Measurements from ENCODE around the gene PAPSS2.
A peak's percentile ranks its signal among the peaks of the same experiment; 100 is the strongest.
"Not testable (repeated sequence)": the region's sequence is repeated elsewhere in the genome, so short reads cannot be mapped to it uniquely, and the experiment has no call there.

Gene PAPSS2

DNA sequence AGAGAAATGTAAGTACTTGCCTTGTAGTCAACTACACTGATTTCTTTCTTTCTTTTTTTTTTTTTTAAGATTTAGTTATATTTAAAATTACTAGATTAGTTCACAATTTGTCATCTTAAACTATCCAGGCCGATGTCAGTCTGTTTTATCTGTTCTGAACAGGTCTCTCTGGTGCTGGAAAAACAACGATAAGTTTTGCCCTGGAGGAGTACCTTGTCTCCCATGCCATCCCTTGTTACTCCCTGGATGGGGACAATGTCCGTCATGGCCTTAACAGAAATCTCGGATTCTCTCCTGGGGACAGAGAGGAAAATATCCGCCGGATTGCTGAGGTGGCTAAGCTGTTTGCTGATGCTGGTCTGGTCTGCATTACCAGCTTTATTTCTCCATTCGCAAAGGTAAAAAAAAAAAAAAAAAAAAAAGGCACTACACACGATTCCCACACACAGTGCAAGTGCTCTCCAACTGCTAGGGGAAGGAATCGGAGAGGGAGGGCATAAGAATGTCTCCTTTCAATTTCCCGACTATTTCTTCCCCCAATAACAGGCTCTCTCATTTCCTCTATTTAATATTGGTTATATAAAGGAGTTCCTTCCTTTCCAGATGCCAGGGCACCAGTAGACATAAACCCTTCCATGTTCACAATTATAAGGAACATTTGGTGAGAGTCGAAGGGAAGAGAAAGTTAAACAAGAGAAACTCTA, 53.4 kb downstream of the PAPSS2 start:
- no peak for DNase-seq

DNA sequence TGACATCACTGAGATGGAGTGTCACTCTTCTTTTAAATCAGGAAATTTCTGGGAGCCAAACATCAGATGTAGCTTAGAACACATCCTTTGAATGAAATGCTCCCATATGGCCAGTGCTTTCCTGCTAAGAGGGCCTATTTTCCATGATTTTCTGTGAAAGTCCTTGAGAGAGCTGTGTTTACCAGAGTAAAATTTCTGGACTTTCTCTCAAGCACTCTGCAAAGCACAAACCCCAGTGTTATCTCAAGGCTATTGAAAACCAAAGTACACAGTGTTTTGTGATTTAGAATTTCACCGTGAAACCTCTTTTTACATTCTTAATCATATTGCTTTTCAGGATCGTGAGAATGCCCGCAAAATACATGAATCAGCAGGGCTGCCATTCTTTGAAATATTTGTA, 54.0 kb downstream of the PAPSS2 start:
- no peak for DNase-seq

DNA sequence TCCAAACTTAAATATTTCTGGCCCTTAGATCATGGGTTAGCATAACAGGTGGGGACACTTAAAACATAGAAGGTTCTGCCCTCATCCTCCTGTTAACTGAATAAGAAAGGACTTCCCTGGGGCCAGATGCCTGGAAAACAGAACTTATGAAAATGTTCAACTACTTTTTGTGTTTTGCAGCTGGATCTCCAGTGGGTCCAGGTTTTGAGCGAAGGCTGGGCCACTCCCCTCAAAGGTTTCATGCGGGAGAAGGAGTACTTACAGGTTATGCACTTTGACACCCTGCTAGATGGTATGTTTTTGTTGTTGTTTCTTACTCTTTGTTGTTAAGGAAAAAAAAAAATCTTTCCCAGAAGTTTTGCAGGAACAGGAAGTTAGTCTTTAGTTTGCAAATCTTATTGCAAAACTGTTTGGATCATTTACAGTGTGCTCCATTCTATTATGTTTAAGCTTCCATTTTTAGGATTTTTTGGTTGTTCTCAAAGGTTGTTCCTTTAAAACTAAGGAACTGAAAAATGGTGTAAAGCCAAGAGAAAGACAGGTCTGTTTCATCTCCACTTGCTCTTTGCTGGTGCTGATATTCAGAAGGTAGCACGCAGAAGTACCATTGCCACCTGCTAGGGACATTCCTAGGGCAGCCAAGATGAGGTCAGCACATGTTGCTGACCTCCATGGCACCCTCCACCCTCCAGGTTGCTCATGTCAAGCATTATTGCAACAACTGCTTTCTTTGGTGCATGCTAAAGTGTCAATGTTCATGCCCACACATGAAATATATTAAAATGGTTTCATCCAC, 56.1 kb downstream of the PAPSS2 start:
- DNase-seq, result no peak

DNA sequence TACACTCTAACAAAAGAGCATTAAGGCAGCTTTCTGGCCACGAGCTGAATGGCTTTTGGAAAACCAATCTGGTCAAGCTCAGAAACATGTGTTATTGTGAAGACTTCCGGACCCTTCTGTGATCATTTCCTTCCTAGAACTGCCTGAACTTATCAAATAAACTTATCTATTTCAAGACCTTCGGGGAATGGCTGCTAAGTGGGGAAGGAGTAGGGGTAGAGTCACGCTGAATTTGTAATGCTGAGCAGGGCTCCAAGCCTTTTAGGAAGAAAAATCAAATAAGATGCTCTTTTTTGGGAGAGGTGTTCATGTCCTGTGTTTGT, 56.6 kb downstream of the PAPSS2 start:
- DNase-seq, result no peak

DNA sequence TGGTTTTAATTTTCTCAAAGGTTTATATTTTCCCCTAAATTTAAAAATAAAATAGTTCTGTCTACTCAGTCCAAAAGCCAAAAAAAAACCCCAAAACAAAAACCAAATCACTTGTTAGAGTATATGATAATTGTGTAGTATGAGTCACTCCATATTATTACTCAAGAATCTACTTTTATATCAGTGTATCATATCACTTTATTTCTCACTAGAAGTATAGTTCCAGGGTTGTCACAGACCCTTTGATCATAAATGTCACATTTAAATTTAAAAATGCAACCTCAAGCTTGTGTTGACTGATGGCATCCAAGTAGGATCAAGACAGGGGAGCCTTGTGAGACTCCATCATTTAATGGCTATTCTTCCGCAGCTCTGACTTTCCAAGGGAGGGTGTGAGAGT, 61.0 kb downstream of the PAPSS2 start:
- DNase-seq, result no peak

DNA sequence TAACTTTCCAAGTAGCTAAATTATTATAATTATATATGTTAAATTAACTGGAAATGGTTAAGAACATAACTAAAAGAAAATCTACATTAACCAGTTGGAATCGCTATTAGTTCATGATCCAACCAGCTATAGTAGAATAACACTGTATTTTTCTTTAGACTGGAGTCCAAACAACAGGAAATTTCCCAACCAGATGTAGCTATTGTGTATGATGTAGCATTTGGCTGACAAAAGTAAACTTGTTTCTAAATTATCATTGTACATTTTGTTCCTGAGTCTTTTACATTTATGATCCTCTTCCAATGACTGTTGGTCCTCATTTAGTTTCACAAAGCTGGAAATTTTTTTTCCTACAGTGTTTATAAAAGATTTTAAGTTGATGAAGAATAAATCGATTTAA, 62.1 kb downstream of the PAPSS2 start:
- no peak for DNase-seq

DNA sequence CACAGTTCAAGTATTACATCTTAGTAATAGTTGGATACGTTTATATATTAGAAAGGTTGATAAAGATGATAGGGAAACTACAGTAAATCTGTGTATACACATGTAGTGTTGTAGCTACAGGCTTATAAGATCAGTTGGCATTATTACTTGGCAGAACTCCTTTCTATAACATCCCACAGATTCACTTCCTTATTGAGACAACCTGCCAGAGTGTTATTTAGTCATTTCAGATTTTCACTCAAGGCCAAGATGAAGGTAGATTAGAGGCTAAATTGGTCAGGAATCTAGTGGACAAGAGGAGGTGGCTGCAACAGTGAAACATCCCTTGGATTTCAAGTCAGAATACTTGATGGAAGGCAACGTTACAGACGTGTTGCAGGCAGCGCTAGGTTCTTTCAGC, 63.0 kb downstream of the PAPSS2 start:
- DNase-seq, result no peak

DNA sequence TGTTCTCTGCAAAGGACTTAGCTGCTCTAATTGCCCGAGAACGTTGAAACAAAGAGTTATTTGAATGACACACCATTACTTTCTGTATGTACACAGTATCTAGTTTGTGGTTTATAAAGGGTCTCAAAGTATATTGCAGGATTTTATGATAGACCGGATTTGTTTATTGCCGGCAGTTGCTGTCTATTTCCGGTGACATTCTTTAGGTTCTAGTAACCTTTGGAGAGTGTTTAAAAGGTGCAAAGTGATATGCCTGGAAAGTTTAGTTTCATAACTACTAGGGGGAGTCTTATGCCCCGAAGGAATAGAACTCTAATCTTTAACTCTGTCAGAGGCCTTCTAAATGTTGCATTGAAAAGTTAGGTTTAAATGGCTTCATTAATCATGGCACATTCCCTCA, 63.8 kb downstream of the PAPSS2 start:
- no peak for DNase-seq

DNA sequence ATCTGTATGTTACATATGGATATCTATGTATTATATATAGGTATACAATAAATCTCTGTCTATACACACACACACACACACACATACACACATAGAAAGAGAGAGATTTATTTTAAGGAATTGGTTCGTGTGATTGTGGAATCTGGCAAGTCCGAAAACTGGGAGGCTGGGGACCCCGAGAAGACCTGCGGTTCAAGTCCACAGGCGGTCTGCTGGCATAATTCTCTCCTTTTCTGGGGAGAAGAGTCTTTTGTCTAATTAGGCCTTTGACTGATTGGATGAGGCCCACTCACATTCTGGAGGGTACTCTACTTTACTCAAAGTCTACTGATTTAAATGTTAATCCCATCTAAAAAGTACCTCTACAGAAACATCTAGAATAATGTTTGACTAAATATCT, 65.1 kb downstream of the PAPSS2 start:
- no peak for DNase-seq

DNA sequence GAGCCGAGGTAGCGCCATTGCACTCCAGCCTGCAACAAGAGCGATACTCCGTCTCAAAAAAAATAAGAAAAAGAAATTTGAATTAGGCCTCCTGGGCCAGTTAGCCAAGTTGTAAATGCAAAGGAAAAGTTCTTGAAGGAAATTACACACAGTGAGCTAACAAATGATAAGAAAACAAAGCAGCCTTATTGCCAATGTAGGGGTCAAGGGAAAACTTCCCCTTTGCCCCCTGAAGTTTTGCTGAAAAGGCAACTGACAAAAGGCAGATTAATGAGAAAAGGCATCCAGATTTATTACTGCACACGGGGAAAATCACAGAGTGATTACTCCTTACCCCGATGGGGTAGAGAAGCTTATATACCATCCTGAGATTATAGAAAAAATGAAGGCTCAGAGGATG, 70.3 kb downstream of the PAPSS2 start:
- no peak for DNase-seq

DNA sequence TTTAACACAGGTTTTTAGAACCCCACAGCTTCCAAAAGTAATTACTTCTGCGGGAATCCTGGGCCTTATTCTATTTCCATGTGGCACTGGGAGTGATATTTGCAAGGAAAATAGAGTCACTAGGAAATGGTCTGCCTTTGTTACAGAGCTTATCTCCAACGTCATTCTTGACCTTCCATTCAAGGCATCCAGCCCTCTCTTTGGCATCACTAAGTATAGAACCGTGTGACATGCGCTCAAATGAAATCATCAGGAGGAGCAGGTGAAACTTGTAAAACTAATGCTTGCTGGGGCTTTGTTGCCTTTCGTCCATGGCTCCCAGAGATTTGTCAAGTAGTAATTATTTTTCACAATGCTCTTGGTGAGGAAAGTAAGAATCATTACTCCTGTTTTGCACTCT, 73.4 kb downstream of the PAPSS2 start:
- no peak for DNase-seq

DNA sequence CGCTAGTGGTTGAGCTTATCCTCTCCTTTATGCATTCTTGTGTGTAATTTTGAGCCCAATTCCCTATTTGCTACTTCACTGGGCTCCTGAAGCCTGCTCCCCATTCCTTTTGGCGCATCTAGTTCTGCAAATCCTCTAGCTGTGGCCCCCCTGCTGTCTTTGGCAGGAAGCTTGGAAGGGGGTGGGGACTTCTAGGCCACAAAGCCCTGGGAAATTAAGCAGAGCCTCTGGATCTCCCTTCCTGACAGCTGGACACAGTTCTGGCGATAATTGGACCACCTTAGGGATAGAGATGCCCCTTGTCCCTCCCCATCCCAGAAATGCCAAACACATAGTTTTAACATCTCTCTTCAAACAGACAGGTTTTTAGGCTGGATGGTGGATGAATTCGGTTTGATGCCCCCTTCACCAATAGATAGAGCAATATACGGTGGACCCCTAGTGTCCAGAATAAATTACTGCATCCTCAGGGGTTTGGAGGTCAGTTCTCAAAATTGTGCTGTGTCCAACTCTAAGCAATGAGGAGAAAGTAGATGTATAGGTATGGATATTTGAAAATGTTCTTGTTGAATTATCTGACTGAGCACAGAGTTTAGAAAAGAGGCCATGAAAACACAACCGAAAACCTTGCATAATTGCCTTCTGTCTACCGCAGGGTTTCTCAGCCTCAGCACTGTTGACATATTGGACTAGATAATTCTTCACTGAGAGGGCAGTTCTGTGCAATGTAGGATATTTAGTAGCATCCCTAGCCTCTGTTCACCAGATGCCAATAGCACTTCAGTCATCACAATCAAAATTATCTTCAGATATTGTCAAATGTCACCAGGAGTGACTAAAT, 75.5 kb downstream of the PAPSS2 start:
- DNase-seq, result peak; percentile 11

DNA sequence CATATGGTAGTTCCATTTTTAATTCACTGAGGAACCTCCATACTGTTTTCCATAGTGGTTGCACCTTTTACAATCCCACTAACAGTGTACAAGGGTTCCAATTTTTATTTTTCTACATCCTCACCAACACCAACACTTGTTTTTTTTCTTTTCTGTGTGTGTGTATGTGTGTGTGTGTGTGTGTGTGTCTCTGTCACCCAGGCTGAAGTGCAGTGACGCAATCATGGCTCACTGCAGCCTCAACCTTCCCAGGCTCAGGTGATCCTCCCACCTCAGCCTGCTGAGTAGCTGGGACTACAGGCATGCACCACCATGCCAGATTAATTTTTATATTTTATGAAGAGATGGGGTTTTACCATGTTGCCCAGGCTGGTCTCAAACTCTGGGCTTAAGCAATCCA, 78.6 kb downstream of the PAPSS2 start:
- DNase-seq, result not testable (repeated sequence)

DNA sequence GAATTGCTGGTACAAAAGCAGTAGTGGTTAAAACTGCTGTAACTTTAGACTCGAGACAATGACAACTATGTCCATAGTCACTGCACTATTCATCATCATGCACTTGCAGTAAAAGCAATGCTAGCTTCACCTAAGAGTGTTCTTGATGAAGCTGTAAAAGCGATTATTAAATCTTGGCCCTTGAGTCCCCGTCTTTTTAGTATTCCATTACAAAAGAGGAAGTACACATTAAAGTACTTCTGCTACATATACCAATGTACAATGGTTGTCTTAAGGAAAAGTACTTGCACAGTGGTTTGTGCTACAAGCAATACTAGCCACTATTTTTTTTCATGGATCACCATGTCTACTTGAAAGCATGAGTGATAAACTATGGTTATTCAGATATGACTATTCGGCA, 80.0 kb downstream of the PAPSS2 start:
- DNase-seq, result no peak

DNA sequence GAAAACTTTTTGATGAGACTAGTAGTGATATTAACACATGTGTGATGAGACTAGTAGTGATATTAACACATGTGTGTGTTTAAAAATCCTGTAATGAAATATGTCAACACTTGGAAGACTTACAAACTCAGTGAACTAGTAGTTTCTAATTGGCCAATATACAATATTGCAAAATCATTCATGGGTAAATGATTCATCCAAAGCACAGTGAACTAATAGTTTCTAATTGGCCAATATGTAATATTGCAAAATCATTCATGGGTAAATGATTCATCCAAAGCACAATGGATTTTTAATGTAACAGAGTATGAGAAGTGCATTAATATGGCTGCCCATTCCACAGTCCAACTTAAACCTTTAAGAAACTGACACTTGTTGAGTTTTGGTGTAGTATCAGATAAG, 80.6 kb downstream of the PAPSS2 start:
- DNase-seq, result no peak

DNA sequence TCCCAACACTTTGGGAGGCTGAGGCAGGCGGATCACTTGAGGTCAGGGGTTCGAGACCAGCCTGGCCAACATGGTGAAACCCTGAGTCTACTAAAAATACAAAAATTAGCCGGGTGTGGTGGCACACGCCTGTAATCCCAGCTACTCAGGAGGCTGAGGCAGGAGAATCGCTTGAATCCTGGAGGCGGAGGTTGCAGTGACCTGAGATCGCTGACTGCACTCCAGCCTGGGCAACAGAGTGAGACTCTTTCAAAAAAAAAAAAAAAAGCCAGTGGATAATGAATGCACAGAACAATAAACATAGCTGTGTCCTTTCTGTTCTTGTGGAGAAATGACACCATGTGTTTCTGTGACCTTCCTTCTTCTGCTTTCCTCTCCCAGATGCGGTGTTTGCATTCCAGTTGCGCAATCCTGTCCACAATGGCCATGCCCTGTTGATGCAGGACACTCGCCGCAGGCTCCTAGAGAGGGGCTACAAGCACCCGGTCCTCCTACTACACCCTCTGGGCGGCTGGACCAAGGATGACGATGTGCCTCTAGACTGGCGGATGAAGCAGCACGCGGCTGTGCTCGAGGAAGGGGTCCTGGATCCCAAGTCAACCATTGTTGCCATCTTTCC, 83.4 kb downstream of the PAPSS2 start:
- not testable (repeated sequence) for DNase-seq

DNA sequence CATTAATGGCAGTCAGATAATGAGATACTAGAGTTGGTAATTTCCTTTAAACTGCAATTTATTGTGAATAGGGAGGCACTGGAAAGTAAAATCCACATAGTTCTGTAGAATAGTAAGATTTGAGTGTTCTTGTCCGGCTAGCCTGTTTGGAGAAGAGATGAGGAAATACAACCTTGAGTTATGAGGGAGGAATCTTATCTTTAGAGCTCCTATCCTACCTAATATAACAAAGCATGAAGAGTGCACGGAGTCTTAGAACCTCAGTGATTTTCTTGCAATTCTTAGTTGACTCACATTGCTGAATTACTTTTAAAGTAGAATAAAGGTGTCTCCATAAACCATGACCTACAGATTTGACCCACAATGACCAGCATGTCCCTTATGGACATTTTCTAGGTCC, 84.9 kb downstream of the PAPSS2 start:
- DNase-seq, result no peak

DNA sequence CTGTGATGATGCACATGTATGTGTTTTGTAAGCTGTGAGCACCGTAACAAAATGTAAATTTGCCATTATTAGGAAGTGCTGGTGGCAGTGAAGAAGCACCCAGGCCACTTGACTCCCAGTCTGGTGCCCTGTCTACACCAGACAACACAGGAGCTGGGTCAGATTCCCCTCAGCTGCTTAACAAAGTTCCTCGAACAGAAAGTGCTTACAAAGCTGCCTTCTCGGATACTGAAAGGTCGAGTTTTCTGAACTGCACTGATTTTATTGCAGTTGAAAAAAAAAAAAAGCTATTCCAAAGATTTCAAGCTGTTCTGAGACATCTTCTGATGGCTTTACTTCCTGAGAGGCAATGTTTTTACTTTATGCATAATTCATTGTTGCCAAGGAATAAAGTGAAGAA, 87.2 kb downstream of the PAPSS2 start:
- DNase-seq, result no peak

DNA sequence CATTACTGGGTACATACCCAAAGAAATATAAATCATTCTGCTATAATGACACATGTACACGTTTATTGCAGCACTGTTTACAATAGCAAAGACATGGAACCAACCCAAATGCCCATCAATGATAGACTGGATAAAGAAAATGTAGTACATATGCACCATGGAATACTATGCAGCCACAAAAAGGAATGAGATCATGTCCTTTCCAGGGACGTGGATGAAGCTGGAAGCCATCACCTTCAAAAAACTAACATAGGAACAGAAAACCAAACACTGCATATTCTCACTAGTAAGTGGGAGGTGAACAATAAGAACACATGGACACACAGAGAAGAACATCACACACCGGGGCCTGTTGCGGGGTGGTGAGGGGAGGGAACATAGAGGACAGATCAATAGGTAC, 88.6 kb downstream of the PAPSS2 start:
- DNase-seq, result not testable (repeated sequence)

DNA sequence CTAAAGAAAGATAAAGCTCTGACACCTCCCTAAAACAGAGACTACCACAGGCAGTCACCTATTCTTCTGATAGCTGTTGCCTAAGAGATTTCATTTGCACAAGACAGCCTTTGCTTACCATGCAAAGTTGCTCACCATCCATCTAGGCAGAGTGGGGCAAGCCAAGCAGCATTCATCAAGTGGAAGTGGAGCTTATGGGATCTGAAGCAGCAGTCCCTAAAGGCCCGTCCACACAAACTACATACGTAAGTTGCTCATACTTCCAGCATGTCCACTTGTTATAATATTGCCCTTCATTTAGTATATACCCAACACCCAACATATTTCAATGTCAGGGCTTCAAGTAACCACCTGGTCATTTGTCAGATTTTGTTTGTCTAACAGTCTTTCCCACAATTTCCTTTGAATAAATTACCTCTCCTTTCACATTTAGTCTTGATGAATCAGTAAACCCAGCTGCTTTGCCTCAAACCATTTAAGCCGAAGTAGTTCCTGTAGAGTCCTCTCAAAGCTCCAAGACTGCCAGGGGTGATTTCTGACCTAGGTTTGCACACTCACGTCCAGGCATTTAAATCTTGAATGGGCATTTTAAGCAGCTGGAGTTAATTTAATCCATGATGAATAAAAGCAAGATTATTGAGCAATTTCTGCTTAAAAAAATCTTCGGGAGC, 90.5 kb downstream of the PAPSS2 start:
- no peak for DNase-seq

DNA sequence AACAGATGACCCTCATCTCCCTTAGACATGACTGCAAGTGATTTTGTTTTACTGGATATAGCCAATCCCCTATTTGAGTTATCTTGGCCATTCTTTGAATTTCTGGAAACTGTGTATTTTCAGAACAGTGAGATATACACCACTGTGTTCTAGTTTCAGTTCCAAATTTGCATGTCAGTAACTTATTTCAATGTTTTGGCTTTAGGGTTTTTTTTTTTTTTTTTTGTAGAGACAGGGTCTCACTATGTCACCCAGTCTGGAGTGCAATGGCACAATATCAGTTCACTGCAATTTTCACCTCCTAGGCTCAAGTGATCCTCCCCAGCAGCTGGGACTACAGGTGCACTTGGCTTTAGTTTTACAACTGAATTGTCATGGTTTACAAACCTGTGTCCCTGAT, 91.1 kb downstream of the PAPSS2 start:
- DNase-seq, result no peak

DNA sequence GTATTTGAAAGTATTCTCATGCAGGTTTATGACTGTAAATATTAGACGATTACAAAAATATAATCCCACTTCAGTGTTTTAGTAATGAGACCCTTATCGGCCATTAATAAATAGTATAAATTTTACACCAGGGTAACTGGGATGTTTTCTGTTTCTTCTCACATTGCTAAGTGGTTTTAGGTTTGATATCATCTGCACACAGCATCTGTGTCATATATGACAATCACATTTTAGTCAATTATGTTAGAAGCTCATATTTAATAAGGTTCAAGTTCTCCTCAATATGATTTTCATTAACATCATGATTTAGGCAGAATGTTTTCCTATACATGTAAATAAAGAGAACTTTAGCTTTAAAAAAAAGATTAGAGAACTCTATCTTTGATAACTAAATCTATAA, 91.6 kb downstream of the PAPSS2 start:
- DNase-seq, result no peak

DNA sequence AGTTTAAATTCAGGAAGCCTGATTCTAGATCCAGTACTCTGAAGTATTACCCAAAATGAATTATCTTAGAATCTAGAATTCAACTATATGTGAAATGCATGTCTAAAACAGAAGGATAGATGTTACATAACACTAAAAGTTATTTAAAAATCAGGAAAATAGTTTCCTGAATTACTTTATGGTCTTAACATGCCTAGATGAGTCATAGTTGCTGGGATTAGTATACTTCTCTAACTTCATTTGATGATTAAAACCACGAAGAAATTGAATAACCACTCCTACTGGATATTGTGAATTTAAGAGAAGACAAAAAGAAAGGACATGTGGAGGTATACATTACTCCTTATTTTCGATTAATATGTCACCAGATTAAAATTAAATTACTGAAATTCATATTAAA, 92.9 kb downstream of the PAPSS2 start:
- no peak for DNase-seq
